ENCODE results near the gene CDK6. TPM values are rescaled to one million over a fixed set of nuclear protein-coding genes. Genes with fewer than 3 reads are reported as not detected.

The CDK6 gene
- total and polyA plus RNA-seq, 4 donors: 3.3 to 35.0 (median 12.0) TPM

GRCh38 chr7:92797284-92797683 is 39.1 kb downstream of the CDK6 start (continued):
- TF ChIP-seq JUND (IDR thresholded peaks at IDR 0.05): no peak
- no peak for TF ChIP-seq HNF4G (IDR thresholded peaks at IDR 0.05)
- no peak for TF ChIP-seq CTCF (IDR thresholded peaks at IDR 0.05; ENCODE audit: low read depth, low read length, missing input control)

- Histone ChIP-seq H3K36me3 (ENCODE audit: control insufficient read depth in 4 of 4, insufficient read depth in 3 of 4, low read depth in 1 of 4, low read length in 3 of 4) (peaks cover 0 to 1% (median 0%) of the 10 kb centered on the region in 4 donors), H3K4me3 (ENCODE audit: low read depth in 1 of 3, low read length in 3 of 3) (no peak overlapping the region), H3K27ac (ENCODE audit: low read depth in 1 of 2, low read length in 2 of 2) (no peak overlapping the region), H3K27me3 (ENCODE audit: control insufficient read depth in 4 of 4, insufficient read depth in 4 of 4, low read length in 3 of 4) (no peaks in the 10 kb centered on the region), H3K9ac (ENCODE audit: low read depth in 1 of 2, low read length in 2 of 2) (no peak overlapping the region), H3K4me1 (ENCODE audit: control insufficient read depth in 4 of 4, insufficient read depth in 4 of 4, low read length in 3 of 4) (peaks cover 0 to 4% (median 1%) of the 10 kb centered on the region in 4 donors), H3K9me3 (ENCODE audit: control insufficient read depth in 4 of 4, low read length in 3 of 4) (no peaks in the 10 kb centered on the region)
- DNase-seq (ENCODE audit: low spot score): no peak
- whole genome bisulfite sequencing: 72% methylated on average over 2 of the region's 2 CpGs
- TF ChIP-seq FOXA2 (IDR thresholded peaks at IDR 0.05) (no peak), TAF1 (conservative IDR thresholded peaks at IDR 0.05) (no peak), ZBTB33 (IDR thresholded peaks at IDR 0.05) (no peak), NR2F2 (IDR thresholded peaks at IDR 0.05) (no peak), ATF3 (IDR thresholded peaks at IDR 0.05) (no peak), HNF4A (conservative IDR thresholded peaks at IDR 0.05) (no peak), REST (IDR thresholded peaks at IDR 0.05) (no peak), RAD21 (IDR thresholded peaks at IDR 0.05) (no peak), EGR1 (IDR thresholded peaks at IDR 0.05; ENCODE audit: low read depth in 2 of 2) (no peak), JUND (IDR thresholded peaks at IDR 0.05) (no peak)
Observed at GRCh38 chr7:92794831-92795230, 41.5 kb downstream of the CDK6 start.

GRCh38 chr7:92794391-92794790 is 42.0 kb downstream of the CDK6 start:
- Histone ChIP-seq H3K36me3 (ENCODE audit: control insufficient read depth in 4 of 4, insufficient read depth in 3 of 4, low read depth in 1 of 4, low read length in 3 of 4) (peaks cover 0 to 1% (median 0%) of the 10 kb centered on the region in 4 donors), H3K4me1 (ENCODE audit: control insufficient read depth in 4 of 4, insufficient read depth in 4 of 4, low read length in 3 of 4) (peaks cover 0 to 4% (median 1%) of the 10 kb centered on the region in 4 donors), H3K27me3 (ENCODE audit: control insufficient read depth in 4 of 4, insufficient read depth in 4 of 4, low read length in 3 of 4) (no peaks in the 10 kb centered on the region), H3K4me3 (ENCODE audit: low read depth in 1 of 3, low read length in 3 of 3) (no peak overlapping the region), H3K27ac (ENCODE audit: low read depth in 1 of 2, low read length in 2 of 2) (no peak overlapping the region), H3K9me3 (ENCODE audit: control insufficient read depth in 4 of 4, low read length in 3 of 4) (no peaks in the 10 kb centered on the region), H3K9ac (ENCODE audit: low read depth in 1 of 2, low read length in 2 of 2) (no peak overlapping the region)
- WGBS: 95% methylated on average over 4 of the region's 4 CpGs
- TF ChIP-seq HNF4G (IDR thresholded peaks at IDR 0.05): no peak
- TF ChIP-seq NR2F2 (IDR thresholded peaks at IDR 0.05): no peak
- no peak for TF ChIP-seq EGR1 (IDR thresholded peaks at IDR 0.05; ENCODE audit: low read depth in 2 of 2)
- TF ChIP-seq JUND (IDR thresholded peaks at IDR 0.05): no peak
- TF ChIP-seq MAX (IDR thresholded peaks at IDR 0.05): no peak
- TF ChIP-seq FOXA2 (IDR thresholded peaks at IDR 0.05): no peak
- TF ChIP-seq RXRA (IDR thresholded peaks at IDR 0.05): no peak
- no peak for DNase-seq (ENCODE audit: low spot score)

Data from liver (tissue), 9 donors.